ENCODE data around the gene TTC6.

- no peak for TF ChIP-seq CTCF (IDR thresholded peaks at IDR 0.05)
- no peak for TF ChIP-seq POLR2A (IDR thresholded peaks at IDR 0.05)
Measured at GRCh38 chr14:37618498-37619028, 23.1 kb downstream of the TTC6 start.
